ENCODE measurements around the gene ANO7. TPM values are rescaled to one million over a fixed set of nuclear protein-coding genes. Genes with fewer than 3 reads are reported as not detected.

Gene ANO7
- total and polyA plus RNA-seq, 2 of the 8 experiments (the other 6 are each of a cell fraction or from before 2014, with no cell fraction given) = 3.2 to 6.9 TPM

DNA sequence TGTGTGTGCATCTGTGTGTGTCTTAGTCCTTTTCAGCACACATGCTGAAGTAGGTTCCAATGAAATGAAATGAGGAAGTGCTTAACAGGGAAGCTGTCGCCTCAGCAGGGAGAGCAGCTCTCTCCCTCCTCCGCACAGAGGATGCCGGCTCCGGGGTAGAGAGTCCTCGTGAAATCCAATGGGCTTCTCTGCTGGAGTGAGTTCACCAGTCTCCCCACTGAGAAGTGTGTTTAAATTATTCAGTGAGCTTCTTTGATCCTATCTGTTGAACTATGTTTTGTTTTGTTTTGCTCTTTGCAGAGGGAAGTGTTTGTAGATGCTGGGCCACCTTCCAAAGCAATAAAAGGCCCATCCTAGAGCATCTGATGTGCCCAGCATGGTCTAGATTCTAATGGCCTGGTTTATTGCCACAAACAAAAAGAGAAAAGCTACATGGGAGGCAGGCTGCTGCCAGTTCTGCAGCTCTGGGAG is 31.5 kb upstream of the ANO7 start:
- peaks cover 1 to 5% of the 10 kb centered on the region in 2 experiments for H4K20me1 ChIP-seq (replicated peaks in 1 of 2; ENCODE audit: control insufficient read depth in 1 of 2, insufficient read depth in 2 of 2, low read length in 2 of 2)
- H3K4me3 ChIP-seq (ENCODE audit: extremely low read depth in 1 of 4, insufficient read depth in 2 of 4, low read depth in 3 of 4, low read length in 4 of 4) = no peak overlapping the region
- H3K79me1 ChIP-seq (ENCODE audit: low read depth, low read length) = no peaks in the 10 kb centered on the region
- H2BK5ac ChIP-seq (ENCODE audit: low read depth, low read length) = peak overlapping the region; percentile 81; the same call in 1 of the 2 replicates
- H4K91ac ChIP-seq (replicated peaks; ENCODE audit: insufficient read length, low read length) = no peak overlapping the region
- H3K36me3 ChIP-seq (ENCODE audit: control insufficient read depth in 2 of 4, insufficient read depth in 4 of 4, low read length in 3 of 4) = peaks cover 0 to 11% (median 4%) of the 10 kb centered on the region in 4 experiments; a peak in 6 of 8 replicates
- no peak overlapping the region for H2BK20ac ChIP-seq (ENCODE audit: low read length)
- no peaks in the 10 kb centered on the region for H3K23me2 ChIP-seq (ENCODE audit: low read depth, low read length)
- no peak overlapping the region for H3K27ac ChIP-seq (ENCODE audit: low read depth, low read length)
- DNase-seq (ENCODE audit: low read depth in 1 of 2, low spot score in 2 of 2) (no peak), FAIRE-seq (no peak)
- H3K4me2 ChIP-seq (ENCODE audit: insufficient read depth in 1 of 2, low read depth in 2 of 2, low read length in 2 of 2) = no peak overlapping the region
- no peak overlapping the region for H4K5ac ChIP-seq (ENCODE audit: insufficient read length, low read depth, low read length)
- no peak overlapping the region for H2BK12ac ChIP-seq (ENCODE audit: low read depth, low read length)
- H4K8ac ChIP-seq (ENCODE audit: extremely low read depth, insufficient read depth, low read length) = no peak overlapping the region
- no peak overlapping the region for H3K18ac ChIP-seq (ENCODE audit: extremely low read depth, low read length)
- no peaks in the 10 kb centered on the region for H3K79me2 ChIP-seq (ENCODE audit: control insufficient read depth in 1 of 2, insufficient read depth in 2 of 2, low read length in 2 of 2)
- WGBS, 2 experiments (ENCODE audit: extremely low coverage in 1 of 2, insufficient coverage in 1 of 2, insufficient read length in 1 of 2, insufficient replicate concordance in 2 of 2, low coverage in 1 of 2, low lambda C conversion rate in 2 of 2, missing lambda C conversion rate in 1 of 2) = 79% methylated on average over 5 of the region's 5 CpGs; no CpG with 5 or more reads in 1 of the 2 experiments
- no peak overlapping the region for H2BK15ac ChIP-seq (ENCODE audit: low read length)
- H2AFZ ChIP-seq (ENCODE audit: low read length) = no peak overlapping the region
- POLR2A ChIA-PET (ENCODE audit: partially characterized antibody) = no interaction called here
- H2AK5ac ChIP-seq (ENCODE audit: low read depth, low read length) = 0 out of 2 replicates have a peak overlapping the region, but pooled peaks have one; percentile 75
- no peak overlapping the region for H2BK120ac ChIP-seq (replicated peaks; ENCODE audit: low read depth, low read length)
- CTCF ChIA-PET (ENCODE audit: partially characterized antibody) = interaction anchor here (1.2 to 1.4 kb wide), 4 partner anchors 7 to 173 kb away, joined by 3 to 4 read pairs (median 4); partner anchors contain the start of gene PASK
- no peak overlapping the region for H3K23ac ChIP-seq (ENCODE audit: insufficient read length)
- no peak overlapping the region for H3K14ac ChIP-seq (ENCODE audit: insufficient read length)
- H3K4me1 ChIP-seq (replicated peaks in 1 of 4; ENCODE audit: control insufficient read depth in 3 of 4, insufficient read depth in 4 of 4, low read length in 3 of 4) = peaks cover 0 to 3% (median 0%) of the 10 kb centered on the region in 4 experiments; a peak in 1 of 7 replicates
- H3K27me3 ChIP-seq (replicated peaks in 1 of 4; ENCODE audit: control insufficient read depth in 3 of 4, extremely low read depth in 1 of 4, insufficient read depth in 3 of 4, low read length in 3 of 4) = no peaks in the 10 kb centered on the region
- H3K56ac ChIP-seq (replicated peaks; ENCODE audit: insufficient read length, low read depth, low read length) = no peak overlapping the region
- H3K4ac ChIP-seq (replicated peaks; ENCODE audit: insufficient read length, low read depth, low read length) = no peak overlapping the region
- peak overlapping the region in 1 of 4 experiments; percentile 78; a peak in 2 of 7 replicates for H3K9ac ChIP-seq (replicated peaks in 1 of 4; ENCODE audit: extremely low read depth in 1 of 4, low read depth in 3 of 4, low read length in 3 of 4)
- no peaks in the 10 kb centered on the region for H3K9me3 ChIP-seq (ENCODE audit: insufficient read depth in 2 of 2, low read depth in 1 of 2, low read length in 1 of 2)
- TF ChIP-seq PHF8 (conservative IDR thresholded peaks at IDR 0.05; ENCODE audit: low read depth, low read length) (no peak), CBX5 (IDR thresholded peaks at IDR 0.05; ENCODE audit: low read depth, low read length) (no peak), CTBP2 (IDR thresholded peaks at IDR 0.05; ENCODE audit: borderline replicate concordance, insufficient read depth, insufficient read length, low read length) (no peak), TBP (IDR thresholded peaks at IDR 0.05; ENCODE audit: low read depth, low read length) (no peak), EGR1 (IDR thresholded peaks at IDR 0.05; ENCODE audit: borderline replicate concordance, low read depth, low read length) (no peak), HDAC2 (IDR thresholded peaks at IDR 0.05; ENCODE audit: borderline replicate concordance in 1 of 2, low read depth in 2 of 2, low read length in 2 of 2) (no peak)
